ENCODE data around the gene TM2D1.

Gene TM2D1

DNA sequence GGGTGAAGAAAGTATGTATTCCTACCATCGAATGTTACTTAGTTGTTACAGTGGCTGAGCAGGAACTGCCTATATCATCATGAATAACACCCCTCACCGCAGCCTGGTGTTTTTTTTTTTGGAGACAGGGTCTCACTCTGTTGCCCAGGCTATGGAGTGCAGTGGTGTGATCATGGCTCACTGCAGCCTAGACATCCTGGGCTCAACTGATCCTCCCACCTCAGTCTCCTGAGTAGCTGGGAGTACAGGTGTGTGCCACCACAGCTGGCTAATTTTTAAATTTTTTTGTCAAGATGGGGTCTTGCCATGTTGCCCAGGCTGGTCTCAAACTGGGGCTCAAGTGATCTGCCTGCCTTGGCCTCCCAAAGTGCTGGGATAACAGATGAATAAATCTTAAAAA lies 24.6 kb upstream of the TM2D1 start:
- TF ChIP-seq, protein P1, sequence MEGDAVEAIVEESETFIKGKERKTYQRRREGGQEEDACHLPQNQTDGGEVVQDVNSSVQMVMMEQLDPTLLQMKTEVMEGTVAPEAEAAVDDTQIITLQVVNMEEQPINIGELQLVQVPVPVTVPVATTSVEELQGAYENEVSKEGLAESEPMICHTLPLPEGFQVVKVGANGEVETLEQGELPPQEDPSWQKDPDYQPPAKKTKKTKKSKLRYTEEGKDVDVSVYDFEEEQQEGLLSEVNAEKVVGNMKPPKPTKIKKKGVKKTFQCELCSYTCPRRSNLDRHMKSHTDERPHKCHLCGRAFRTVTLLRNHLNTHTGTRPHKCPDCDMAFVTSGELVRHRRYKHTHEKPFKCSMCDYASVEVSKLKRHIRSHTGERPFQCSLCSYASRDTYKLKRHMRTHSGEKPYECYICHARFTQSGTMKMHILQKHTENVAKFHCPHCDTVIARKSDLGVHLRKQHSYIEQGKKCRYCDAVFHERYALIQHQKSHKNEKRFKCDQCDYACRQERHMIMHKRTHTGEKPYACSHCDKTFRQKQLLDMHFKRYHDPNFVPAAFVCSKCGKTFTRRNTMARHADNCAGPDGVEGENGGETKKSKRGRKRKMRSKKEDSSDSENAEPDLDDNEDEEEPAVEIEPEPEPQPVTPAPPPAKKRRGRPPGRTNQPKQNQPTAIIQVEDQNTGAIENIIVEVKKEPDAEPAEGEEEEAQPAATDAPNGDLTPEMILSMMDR (IDR thresholded peaks at IDR 0.05) = no peak

DNA sequence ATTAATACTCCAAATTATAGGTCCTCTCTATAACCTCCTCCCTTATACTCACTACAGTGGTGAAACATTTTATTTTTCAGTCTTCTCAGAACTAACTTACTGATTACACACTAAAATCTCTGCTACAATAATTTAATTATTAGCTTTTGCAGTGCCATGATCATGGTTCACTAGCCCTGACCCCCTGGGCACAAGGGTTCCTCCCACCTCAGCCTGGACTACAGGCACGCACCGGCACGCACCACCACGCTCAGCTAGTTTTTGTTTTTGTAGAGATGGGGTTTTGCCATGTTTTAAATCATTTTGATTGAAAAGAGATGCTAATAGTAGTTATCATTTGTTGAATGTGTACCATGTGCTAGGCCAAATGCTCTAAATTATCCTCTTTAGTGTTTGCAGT lies 23.6 kb upstream of the TM2D1 start:
- no peak for DNase-seq (ENCODE audit: low spot score)
- Histone ChIP-seq H3K27ac (no peak overlapping the region), H3K4me3 (no peak overlapping the region)
- TF ChIP-seq, protein P1 (IDR thresholded peaks at IDR 0.05) = no peak

More for the DNA sequence above, 24.6 kb upstream of the TM2D1 start:
- DNase-seq (ENCODE audit: low spot score) = no peak
- H3K4me3 ChIP-seq = no peak overlapping the region
- H3K27ac ChIP-seq = no peak overlapping the region

DNA sequence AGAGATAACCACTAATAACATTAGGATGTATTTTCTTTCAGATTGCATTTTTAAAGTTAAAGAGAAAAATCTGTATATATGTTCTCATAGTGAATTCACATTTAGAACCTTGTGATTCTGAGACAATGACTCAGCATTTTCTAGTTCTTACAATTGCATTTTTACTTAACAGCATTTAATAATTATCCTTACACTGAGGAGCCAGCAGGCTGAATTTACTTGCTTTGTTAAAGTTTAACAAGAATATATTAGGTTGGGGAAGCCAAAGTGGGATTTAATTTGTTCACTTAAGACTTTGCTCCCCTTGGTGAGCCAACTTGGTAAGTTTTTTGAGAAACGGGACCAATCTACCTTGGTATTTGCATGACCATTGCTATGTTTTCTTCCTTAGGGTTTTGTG lies 21.9 kb upstream of the TM2D1 start:
- TF ChIP-seq, protein P1 (IDR thresholded peaks at IDR 0.05) = no peak
- no peak overlapping the region for H3K4me3 ChIP-seq
- peak overlapping the region; percentile 10 to 36 for H3K27ac ChIP-seq
- no peak for DNase-seq (ENCODE audit: low spot score)

DNA sequence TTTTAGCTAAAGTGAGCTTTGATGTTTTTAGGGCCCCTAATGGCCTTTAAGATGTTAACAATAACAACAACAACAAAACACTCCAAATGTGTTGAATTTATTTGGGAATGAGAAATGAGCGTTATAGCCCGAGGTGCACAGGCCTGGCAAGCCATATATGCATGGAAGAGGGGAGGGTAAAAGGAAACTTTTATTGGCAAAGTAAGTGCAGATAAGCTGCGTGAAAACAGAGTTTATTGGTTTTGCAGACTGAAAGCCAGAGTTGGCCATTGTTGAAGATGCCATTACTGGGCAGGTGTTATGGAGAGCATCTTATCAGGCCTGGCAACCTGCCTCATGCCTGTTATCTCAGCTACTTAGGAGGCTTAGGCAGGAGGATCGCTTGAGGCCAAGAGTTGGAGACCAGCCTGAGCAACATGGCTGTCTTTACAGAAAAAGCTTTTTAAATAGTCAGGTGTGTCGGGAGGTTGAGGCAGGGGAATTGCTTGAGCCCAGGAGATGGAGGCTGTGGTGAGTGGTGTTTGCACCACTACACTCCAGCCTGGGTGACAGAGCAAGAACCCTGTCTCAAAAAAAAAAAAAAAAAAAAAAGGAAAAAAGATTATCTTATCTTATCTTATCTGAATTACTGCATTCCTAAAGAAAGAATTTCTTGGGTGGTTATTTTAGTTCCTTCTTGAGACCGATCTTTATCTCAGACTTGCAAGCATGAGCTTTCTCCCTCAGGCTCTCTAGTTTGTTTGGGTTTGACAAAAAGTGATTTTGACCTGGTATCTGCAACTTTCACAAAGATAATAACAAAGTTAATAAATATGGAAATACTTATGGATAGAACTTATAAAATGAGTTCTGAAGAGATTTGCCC lies 19.0 kb upstream of the TM2D1 start:
- Histone ChIP-seq H3K27ac (peak overlapping the region; percentile 80 to 98), H3K4me3 (peak overlapping the region; percentile 96)
- no peak for DNase-seq (ENCODE audit: low spot score)
- TF ChIP-seq, protein P1 (IDR thresholded peaks at IDR 0.05) = no peak

DNA sequence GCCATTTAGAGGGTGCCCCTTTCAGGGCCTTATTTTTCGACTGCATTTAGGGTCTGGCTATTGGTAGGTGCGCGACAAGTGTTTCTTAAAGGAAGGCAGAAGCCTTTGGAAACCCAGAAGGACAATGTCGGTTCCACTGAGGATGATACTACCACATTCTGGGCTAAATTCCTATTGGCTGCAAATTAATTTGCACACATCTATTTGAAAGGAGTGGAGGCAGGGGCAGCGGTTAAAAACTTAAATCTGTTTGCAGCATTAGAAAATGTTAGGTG lies 18.4 kb upstream of the TM2D1 start:
- TF ChIP-seq, protein P1 (IDR thresholded peaks at IDR 0.05) = no peak
- peak overlapping the region; percentile 96 for H3K4me3 ChIP-seq
- no peak for DNase-seq (ENCODE audit: low spot score)
- H3K27ac ChIP-seq = peak overlapping the region; percentile 80 to 98

DNA sequence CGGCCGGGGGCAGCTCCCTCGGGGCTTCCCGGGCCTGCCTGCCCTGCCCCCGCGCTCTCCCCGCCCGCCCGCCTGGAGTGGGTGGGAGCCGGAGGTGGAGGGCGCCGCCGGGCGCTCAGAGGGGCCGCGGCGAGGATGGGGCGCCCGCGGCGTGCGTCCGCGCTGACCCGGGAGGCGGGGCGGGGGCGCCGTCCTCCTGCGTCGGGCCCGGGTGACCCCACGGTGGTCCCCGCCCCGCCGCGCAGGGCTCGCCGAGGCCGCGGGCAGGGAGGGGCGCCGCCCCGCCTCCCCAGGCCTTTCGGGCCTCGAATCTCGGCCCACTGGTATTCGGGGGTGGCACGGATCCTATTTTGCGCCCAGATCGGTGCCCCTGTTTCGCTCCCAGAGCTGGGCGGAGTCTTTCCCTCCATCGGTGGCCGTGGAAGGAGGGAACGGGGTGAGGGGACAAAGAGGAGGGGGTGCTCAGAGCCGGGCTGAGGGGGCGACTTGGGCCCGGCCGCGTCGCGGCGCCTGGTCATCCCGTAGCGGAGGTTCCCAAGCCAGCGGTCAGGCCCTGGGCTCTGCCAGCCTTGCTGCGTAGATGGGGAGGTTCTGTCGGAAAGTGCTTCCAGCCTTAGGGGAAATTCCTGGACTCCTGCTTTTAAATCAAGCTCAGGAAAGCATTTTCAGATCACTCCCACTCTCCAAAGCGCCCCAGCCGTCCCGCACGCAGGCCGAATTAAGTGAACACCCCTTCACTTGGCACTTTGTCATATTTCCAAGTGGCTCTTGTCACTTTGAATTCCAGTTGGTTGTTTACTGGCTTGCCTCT lies 17.9 kb upstream of the TM2D1 start:
- DNase-seq (ENCODE audit: low spot score) = peak; percentile 78
- H3K4me3 ChIP-seq = peak overlapping the region; percentile 96
- TF ChIP-seq, protein P1 (IDR thresholded peaks at IDR 0.05) = no peak
- peak overlapping the region; percentile 80 to 98 for H3K27ac ChIP-seq
